ENCODE data around the gene PDGFB.

PDGFB gene

DNA sequence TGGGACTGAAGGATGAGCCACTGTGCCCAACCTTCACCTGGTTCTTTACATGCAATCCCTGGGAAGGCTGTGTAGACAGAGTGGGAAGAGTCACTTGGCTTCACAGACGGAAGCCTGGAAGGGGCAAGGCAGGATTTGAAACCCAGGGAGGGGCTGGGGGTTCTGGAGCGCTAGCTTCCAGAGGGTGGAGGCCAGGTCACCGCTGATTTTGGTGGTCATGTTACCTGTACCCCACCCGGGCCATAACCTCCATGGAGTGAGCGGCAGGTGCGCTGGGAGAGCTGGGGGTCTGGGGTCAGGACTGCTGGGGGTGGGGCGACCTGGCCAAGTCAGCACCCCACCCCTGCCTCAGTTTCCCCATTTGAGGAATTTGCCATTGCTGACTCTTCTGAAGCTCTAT, 38.3 kb downstream of the PDGFB start:
- DNase-seq (ENCODE audit: low spot score), result no peak

DNA sequence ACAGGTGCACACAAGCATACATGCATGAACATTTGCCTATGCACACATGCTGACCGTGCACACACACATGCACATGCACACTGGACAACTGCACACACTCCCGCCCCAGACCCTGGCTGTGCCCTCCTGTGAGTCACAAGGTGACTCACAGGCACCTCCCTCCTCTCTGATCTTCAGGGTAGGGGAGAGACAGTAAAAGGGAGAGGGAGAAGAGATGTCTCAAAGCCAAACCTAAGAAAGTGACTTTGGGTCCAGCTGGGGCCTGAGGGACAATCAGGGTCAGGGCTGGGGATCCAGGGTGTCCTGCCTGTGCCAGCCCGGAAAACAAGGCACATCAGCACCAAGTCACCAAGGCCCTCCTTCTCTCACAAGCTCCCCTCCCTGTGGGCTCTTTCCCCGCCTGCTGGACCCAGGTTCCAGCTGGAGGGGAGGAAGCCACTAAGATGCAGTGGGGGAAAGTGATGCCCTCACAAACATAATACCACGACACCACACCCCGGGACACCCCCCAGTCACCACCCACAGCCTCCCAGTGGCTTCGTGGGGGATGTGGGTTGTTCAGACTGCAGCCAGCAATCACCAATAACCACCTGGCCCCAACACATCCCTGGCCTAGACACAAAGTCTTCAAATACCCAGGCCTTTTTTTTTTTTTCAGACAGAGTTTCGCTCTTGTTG, 39.3 kb downstream of the PDGFB start:
- no peak for DNase-seq (ENCODE audit: low spot score)

- no peak for DNase-seq (ENCODE audit: low spot score)
Measured at GRCh38 chr22:39204216-39204615, 40.6 kb downstream of the PDGFB start.

DNA sequence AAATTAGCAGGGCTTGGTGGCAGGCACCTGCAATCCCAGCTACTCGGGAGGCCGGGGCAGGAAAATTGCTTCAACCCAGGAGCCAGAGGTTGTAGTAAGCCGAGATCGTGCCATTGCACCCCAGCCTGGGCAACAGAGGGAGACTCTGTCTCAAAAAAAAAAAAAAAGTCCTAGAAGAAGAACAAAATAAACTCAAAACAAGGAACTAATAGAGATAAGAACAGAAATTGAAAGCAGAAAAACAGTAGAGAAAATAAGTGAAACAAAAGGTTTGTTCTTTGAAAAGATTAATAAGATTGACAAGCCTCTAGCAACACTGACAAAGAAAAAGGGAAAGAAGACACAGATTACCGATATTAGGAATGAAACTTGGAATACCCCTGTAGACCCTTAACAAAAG, 47.2 kb downstream of the PDGFB start:
- no peak for DNase-seq (ENCODE audit: low spot score)

- DNase-seq (ENCODE audit: low spot score), result no peak
Measured at GRCh38 chr22:39194098-39194497, 50.7 kb downstream of the PDGFB start.

- DNase-seq (ENCODE audit: low spot score), result no peak
Measured at GRCh38 chr22:39188809-39189208, 56.0 kb downstream of the PDGFB start.

DNA sequence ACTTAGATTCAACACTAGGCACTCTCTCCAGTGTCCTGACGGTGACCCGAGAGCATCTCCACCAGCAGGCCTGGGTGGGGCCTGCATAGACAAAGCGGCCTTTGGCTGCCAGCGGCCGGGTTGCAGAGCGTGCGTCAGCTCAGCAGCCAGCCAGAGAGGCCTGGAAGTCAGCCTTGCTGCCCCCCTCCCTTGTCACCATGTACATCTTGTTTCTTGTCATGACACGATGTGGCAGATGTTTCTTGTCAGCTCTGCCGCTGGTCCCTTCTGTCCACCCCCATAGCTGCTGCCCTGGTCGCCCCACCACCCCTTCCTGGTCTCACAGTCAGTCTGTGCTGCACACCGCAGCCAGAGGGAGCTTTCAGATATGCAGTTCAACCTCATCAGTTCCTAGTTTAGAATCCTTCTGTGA, 59.2 kb downstream of the PDGFB start:
- DNase-seq (ENCODE audit: low spot score), result no peak

DNA sequence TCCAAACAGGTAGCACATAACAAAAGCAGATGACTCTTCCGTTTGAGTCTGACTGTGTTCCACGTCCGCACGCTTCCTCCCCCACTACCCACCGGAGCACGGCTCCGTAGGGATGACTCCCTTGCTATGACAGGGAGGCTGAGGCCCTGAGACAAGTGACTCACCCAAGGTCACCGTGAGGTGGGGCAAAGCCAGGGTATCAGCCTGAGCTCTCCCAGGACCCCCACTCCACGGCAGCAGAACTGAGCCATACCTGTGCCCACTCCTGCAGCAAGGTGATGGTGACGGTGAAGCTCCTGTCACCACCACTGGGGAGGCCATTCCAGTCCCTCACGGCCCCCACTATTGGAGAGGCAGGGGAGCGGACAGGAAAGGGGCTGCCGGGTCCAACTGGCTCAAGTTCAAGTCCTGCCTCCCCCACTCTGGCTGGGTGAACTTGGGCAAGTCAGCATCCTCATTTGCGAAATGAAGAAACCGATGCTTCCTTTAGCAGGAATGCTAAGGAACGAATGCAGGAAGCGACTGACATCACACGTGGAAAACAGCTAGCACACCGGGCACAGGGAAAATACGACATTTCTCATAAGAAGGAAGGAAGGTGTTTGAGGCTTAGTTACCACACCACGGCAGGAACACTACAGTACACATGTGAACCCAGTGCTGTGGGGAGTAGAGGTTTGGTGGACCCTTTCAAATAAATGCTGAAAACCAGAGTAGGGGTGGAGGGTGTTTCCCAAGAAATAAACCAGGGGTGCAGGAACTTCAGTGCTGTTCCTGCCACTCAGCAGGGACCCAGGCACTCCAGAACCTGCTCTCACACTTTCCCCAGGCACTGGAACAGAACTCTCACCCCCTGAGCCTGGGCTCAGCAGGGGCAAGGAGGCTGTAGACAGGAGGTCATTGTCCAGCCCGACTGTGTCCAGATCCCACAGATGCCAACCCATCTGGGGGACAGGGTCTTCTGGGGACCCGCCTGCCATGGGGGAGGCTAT, 59.9 kb downstream of the PDGFB start:
- DNase-seq (ENCODE audit: low spot score), result no peak

DNA sequence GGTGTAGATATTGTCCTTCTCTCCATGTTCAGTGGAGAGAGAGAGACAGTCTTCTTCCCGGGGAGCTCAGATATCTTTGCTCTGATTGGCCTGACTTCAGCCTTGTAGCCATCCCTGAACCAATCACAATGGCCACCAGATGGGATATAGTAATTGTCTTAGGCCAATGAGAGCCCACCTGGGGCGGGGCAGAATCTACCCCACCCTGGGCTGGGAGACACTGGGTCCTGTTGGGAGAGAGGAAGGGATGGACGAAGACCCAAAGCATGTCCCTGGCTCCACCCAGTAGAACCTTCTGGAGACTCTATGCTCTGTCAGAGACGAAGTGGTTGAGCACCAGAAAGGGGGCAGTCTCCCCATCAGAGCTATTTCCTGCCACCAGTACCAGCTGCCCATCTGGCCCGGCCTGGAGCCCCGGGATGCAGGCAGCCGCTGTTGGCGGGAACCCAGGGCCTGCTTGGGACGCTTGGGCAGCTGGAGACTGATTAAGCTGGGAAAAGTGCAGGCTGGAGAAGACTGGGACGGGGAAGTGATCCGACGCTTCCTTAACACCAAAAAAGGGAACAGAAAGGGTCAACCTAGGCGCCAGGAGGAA, 60.7 kb downstream of the PDGFB start:
- no peak for DNase-seq (ENCODE audit: low spot score)

- DNase-seq (ENCODE audit: low spot score), result no peak
Measured at GRCh38 chr22:39182478-39183030, 62.2 kb downstream of the PDGFB start.

- no peak for DNase-seq (ENCODE audit: low spot score)
Measured at GRCh38 chr22:39181778-39182177, 63.0 kb downstream of the PDGFB start.

- no peak for DNase-seq (ENCODE audit: low spot score)
Measured at GRCh38 chr22:39181356-39181755, 63.4 kb downstream of the PDGFB start.

GRCh38 chr22:39179841-39180335, 64.9 kb downstream of the PDGFB start:
- DNase-seq (ENCODE audit: low spot score), result no peak

DNA sequence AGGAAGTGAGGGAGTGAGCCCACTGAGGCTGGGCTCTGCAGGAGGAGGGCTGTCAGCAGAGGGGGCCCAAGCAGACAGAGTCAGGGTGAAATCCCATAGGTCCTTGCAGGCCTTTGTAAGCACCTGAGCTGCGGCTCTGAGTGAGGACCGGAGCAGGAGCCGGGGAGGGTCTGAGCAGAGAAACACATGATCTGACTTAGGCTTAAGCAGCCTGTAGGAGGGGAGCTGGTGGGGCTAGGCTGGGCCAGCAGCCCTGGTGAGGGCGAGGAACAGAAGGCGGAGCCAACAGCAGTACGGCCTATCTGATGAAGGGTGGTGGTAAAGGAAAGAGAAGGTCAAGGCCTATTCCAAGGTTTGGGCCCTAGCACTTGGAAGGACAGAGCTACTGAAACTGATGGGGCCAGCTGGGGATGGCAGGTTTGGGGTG, 65.4 kb downstream of the PDGFB start:
- DNase-seq (ENCODE audit: low spot score), result no peak

DNA sequence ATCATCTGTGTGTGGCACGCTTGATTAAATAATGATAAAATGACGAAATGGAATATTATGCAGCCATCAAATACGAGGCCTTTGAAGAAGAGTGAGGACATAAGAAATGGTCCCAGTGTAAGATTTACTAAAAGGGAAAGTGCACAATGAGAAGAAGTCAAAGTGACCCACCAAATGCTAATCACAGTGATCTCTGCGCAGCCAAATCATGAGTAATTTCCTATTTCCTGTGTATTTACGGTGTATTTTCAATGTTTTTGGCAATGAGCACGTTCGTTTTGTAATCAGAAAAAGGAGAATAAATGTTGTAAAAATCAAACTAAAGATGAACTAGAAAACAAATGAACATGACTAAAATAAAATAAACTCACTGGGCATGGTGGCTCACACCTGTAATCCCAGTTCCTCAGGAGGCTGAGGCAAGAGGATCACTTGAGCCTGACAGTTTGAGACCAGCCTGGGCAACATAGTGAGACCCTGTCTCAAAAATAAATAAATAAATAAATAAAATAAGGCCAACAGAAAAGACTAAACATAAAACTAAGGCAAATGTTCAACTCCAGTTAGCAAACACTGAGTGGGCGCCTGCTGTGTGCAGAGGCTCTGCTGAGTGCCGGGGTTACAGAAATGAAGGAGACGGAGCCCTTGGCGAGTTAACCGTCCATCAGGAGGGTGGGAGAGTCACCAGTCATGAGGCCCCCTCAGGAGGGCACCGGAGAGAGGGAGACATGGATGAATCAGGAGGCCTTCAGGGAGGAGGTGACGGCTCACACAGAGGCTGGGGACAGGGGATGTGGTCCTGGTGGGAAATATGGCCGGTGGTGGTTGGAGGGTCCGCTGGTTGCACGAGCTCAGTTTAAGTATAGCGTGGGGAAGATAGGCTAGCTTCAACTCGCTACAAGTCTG, 66.3 kb downstream of the PDGFB start:
- no peak for DNase-seq (ENCODE audit: low spot score)

GRCh38 chr22:39177791-39178190, 67.0 kb downstream of the PDGFB start:
- no peak for DNase-seq (ENCODE audit: low spot score)

DNA sequence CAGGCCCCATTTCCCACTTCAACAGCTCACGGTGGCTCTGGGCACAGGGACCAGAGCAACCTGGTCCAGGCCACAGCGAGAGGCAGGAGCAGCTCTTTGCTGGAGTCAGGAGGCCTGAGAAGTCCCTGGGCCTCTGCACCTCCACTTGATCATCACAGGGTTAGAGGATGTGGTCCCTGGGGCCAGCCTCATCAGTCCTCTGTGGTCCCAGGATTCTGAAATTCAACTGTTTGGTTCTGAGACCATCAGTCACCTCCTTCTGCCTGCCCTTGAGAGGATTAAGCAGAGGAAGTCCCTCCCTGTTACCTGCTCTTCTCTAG, 67.4 kb downstream of the PDGFB start:
- no peak for DNase-seq (ENCODE audit: low spot score)

- no peak for DNase-seq (ENCODE audit: low spot score)
Measured at GRCh38 chr22:39176714-39177455, 67.9 kb downstream of the PDGFB start.

GRCh38 chr22:39176143-39176713, 68.6 kb downstream of the PDGFB start:
- no peak for DNase-seq (ENCODE audit: low spot score)
